Adipose tissue (tissue), 3 donors: ENCODE results near the gene NHSL2. TPM values are rescaled to one million over a fixed set of nuclear protein-coding genes. Genes with fewer than 3 reads are reported as not detected.

ENCODE experiments used
- H3K27ac ChIP-seq: one replicate; pipeline ENCODE4 v1.5.1; 2013; ENCODE audit warnings: low read depth, low read length
- WGBS, 3 donors: extraction: QIAGEN DNeasy Blood & Tissue Kit; methylation state at CpG; one replicate each; pipeline ENCODE4 v1.1.7; 2013; 5-methylcytosine and 5-hydroxymethylcytosine counted together
- polyA plus RNA-seq, 3 donors: library from polyadenylated mRNA; stranded (reverse); fragments of 200-250 nt; gene quantifications; one replicate each; pipeline ENCODE4 v1.2.3, GENCODE V29; 2013
- donor health status: healthy with polysubstance abuse.
- donor health status: Bipolar disorder and iron deficiency.
- donor health status: healthy.

The NHSL2 gene
- polyA plus RNA-seq, 3 donors, result 0.41 to 3.8 (median 2.3) TPM

GRCh38 chrX:72107841-72108595, 197.4 kb downstream of the NHSL2 start:
- H3K27ac ChIP-seq, result no peak overlapping the region
- WGBS, 3 donors, result 77 to 84% (median 77%) methylated on average over 9 to 12 of the region's 12 CpGs

GRCh38 chrX:72108666-72109065, 198.0 kb downstream of the NHSL2 start:
- H3K27ac ChIP-seq, result no peak overlapping the region
- 86 to 98% (median 95%) methylated on average over 10 of the region's 10 CpGs for WGBS, 3 donors

GRCh38 chrX:72110051-72110875, 199.6 kb downstream of the NHSL2 start:
- 59 to 74% (median 61%) methylated on average over 11 to 13 of the region's 13 CpGs for WGBS, 3 donors
- H3K27ac ChIP-seq, result no peak overlapping the region

GRCh38 chrX:72110876-72111708, 200.4 kb downstream of the NHSL2 start:
- 70 to 90% (median 80%) methylated on average over 9 to 11 of the region's 11 CpGs for WGBS, 3 donors
- no peak overlapping the region for H3K27ac ChIP-seq

- H3K27ac ChIP-seq, result no peak overlapping the region
- WGBS, 3 donors, result 75 to 91% (median 81%) methylated on average over 6 of the region's 6 CpGs
These were observed 202.8 kb downstream of the NHSL2 start for GRCh38 chrX:72113461-72113860.

- no peak overlapping the region for H3K27ac ChIP-seq
- 44 to 73% (median 53%) methylated on average over 6 of the region's 6 CpGs for WGBS, 3 donors
These were observed 203.7 kb downstream of the NHSL2 start for GRCh38 chrX:72114306-72114705.

GRCh38 chrX:72114807-72115206, 204.2 kb downstream of the NHSL2 start:
- WGBS, 3 donors, result 61 to 82% (median 72%) methylated on average over 4 of the region's 4 CpGs
- no peak overlapping the region for H3K27ac ChIP-seq

GRCh38 chrX:72115380-72115779, 204.7 kb downstream of the NHSL2 start:
- 42 to 77% (median 63%) methylated on average over 7 of the region's 7 CpGs for WGBS, 3 donors
- H3K27ac ChIP-seq, result no peak overlapping the region

GRCh38 chrX:72117636-72118210, 207.1 kb downstream of the NHSL2 start:
- 88 to 98% (median 97%) methylated on average over 2 of the region's 2 CpGs for WGBS, 3 donors
- no peak overlapping the region for H3K27ac ChIP-seq

- H3K27ac ChIP-seq, result no peak overlapping the region
- 55 to 75% (median 63%) methylated on average over 6 of the region's 6 CpGs for WGBS, 3 donors
These were observed 210.2 kb downstream of the NHSL2 start for GRCh38 chrX:72120837-72121236.

GRCh38 chrX:72121383-72121782, 210.7 kb downstream of the NHSL2 start:
- no peak overlapping the region for H3K27ac ChIP-seq
- WGBS, 3 donors, result 5 to 60% (median 16%) methylated on average over 3 of the region's 3 CpGs

GRCh38 chrX:72122621-72123337, 212.1 kb downstream of the NHSL2 start:
- WGBS, 3 donors, result 63 to 85% (median 73%) methylated on average over 5 to 6 of the region's 6 CpGs
- H3K27ac ChIP-seq, result no peak overlapping the region

GRCh38 chrX:72123471-72124185, 213.0 kb downstream of the NHSL2 start:
- H3K27ac ChIP-seq, result no peak overlapping the region
- WGBS, 3 donors, result 26 to 63% (median 42%) methylated on average over 10 to 11 of the region's 11 CpGs

- no peak overlapping the region for H3K27ac ChIP-seq
- 45 to 63% (median 58%) methylated on average over 7 to 8 of the region's 8 CpGs for WGBS, 3 donors
These were observed 214.0 kb downstream of the NHSL2 start for GRCh38 chrX:72124540-72125201.

- H3K27ac ChIP-seq, result no peak overlapping the region
- 46 to 51% (median 50%) methylated on average over 6 of the region's 6 CpGs for WGBS, 3 donors
These were observed 214.8 kb downstream of the NHSL2 start for GRCh38 chrX:72125331-72126047.

- H3K27ac ChIP-seq, result no peak overlapping the region
- WGBS, 3 donors, result 28 to 32% (median 30%) methylated on average over 3 of the region's 3 CpGs
These were observed 215.4 kb downstream of the NHSL2 start for GRCh38 chrX:72126048-72126415.
